Measurements from ENCODE around the gene QPRT.

- no peak for TF ChIP-seq CTCF (IDR thresholded peaks at IDR 0.05)
- no peak for TF ChIP-seq POLR2A (IDR thresholded peaks at IDR 0.05)
- TF ChIP-seq EP300 (IDR thresholded peaks at IDR 0.05; ENCODE audit: low read depth): no peak
Observed at GRCh38 chr16:29645694-29646187, 33.2 kb upstream of the QPRT start.

Measured in transverse colon (tissue), 3 donors.